Smooth muscle cell (in vitro differentiated cells): ENCODE results near the gene ELMO1. TPM values are rescaled to one million over a fixed set of nuclear protein-coding genes. Genes with fewer than 3 reads are reported as not detected.

Experiments
- DNase-seq: peaks from one replicate; lab custom pipeline; 2025; ENCODE audit not compliant: unreplicated experiment; lab: John Stamatoyannopoulos, UW
- H2AFZ ChIP-seq: fragments of 200-600 bp; sonication (generic); 2 replicates; pipeline ENCODE4 v1.6.0; 2016; ENCODE audit warnings: antibody characterized with exemption, low read depth, mild to moderate bottlenecking
- H3F3A ChIP-seq: fragments of 200-600 bp; sonication (generic); 2 replicates; pipeline ENCODE4 v1.6.0; 2017; ENCODE audit warnings: antibody characterized with exemption, low read depth
- H3K27ac ChIP-seq: fragments of 200-600 bp; sonication (generic); 2 replicates; pipeline ENCODE4 v1.5.1; 2016; ENCODE audit warnings: low read depth, mild to moderate bottlenecking
- H3K27me3 ChIP-seq: fragments of 200-600 bp; sonication (generic); 2 replicates; pipeline ENCODE4 v1.6.1; 2016; ENCODE audit warnings: low read depth, mild to moderate bottlenecking
- H3K36me3 ChIP-seq: fragments of 200-600 bp; sonication (generic); 2 replicates; pipeline ENCODE4 v1.5.1; 2016; ENCODE audit warnings: low read depth
- H3K4me1 ChIP-seq: fragments of 200-600 bp; sonication (generic); 2 replicates; pipeline ENCODE4 v1.5.1; 2016; ENCODE audit warnings: low read depth
- H3K4me2 ChIP-seq: fragments of 200-600 bp; sonication (generic); 2 replicates; pipeline ENCODE4 v1.6.0; 2016; ENCODE audit warnings: mild to moderate bottlenecking
- H3K4me3 ChIP-seq: fragments of 200-600 bp; sonication (generic); 2 replicates; pipeline ENCODE4 v1.5.1; 2016; ENCODE audit warnings: mild to moderate bottlenecking
- H3K79me2 ChIP-seq: fragments of 200-600 bp; sonication (generic); 2 replicates; pipeline ENCODE4 v1.6.0; 2016; ENCODE audit warnings: low read depth, mild to moderate bottlenecking
- H3K9ac ChIP-seq: fragments of 200-600 bp; sonication (generic); 2 replicates; pipeline ENCODE4 v1.6.0; 2016; ENCODE audit warnings: low read depth
- H3K9me3 ChIP-seq: fragments of 200-600 bp; sonication (generic); replicated peaks from 2 replicates; pipeline ENCODE4 v1.5.1; 2016; ENCODE audit warnings: low read depth
- H4K20me1 ChIP-seq: fragments of 200-600 bp; sonication (generic); 2 replicates; pipeline ENCODE4 v1.6.0; 2016; ENCODE audit warnings: low read depth
- WGBS: methylation state at CpG from one replicate; pipeline ENCODE4 v1.1.7; 2016; ENCODE audit warnings: low lambda C conversion rate; 5-methylcytosine and 5-hydroxymethylcytosine counted together
- polyA plus RNA-seq: library from polyadenylated mRNA; unstranded; fragments of >200 nt; fragmentation: Nextera tagmentation; extraction: Ambion mirVana; gene quantifications from 2 replicates; pipeline ENCODE4 v1.2.1, GENCODE V29; 2016
- total RNA-seq: library from RNA; depleted of rRNA; stranded (reverse); fragments of >200 nt; gene quantifications from 2 replicates; pipeline ENCODE4 v1.2.3, GENCODE V29; 2014
- TF ChIP-seq, protein P1 (sequence below): fragments of 200-600 bp; sonication (generic); IDR thresholded peaks from 2 replicates; pipeline ENCODE4 v1.5.1; 2017; ENCODE audit warnings: borderline replicate concordance, mild to moderate bottlenecking, antibody characterized with exemption; ENCODE audit not compliant: insufficient read depth, poor library complexity, severe bottlenecking

Gene ELMO1
- total and polyA plus RNA-seq, 2 experiments from 2014 or later, result 8.2 to 36.0 TPM

DNA sequence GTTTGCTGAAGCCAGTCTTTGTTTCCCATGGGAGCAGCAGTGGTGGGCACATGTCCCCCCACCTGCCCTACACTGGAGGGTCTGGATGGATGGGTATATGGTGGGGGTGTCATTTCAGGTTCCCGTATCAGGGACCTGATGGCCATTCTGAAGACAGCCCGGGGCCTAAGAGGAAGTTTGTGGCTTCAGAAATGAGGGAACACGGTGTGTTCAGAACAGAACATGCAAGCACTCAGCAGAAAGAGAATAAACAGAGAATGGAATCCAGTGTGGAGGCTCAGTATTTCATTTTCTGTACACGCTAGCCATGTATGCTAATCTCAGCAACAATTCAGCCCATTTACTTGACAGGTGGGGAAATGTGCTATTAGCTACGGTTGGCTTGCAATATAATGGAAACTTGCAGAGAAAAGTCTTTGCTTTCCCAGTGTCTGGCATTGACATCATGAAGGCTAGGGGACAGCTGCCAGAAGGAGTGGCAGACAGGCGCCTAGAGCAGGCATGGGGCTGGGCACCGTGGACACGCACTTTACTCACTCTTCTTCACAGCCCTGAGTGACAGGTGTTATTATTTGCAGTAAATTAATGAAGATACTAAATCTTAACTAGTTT lies 98.6 kb downstream of the ELMO1 start:
- no peak overlapping the region for H3K9ac ChIP-seq
- no peaks in the 10 kb centered on the region for H4K20me1 ChIP-seq

DNA sequence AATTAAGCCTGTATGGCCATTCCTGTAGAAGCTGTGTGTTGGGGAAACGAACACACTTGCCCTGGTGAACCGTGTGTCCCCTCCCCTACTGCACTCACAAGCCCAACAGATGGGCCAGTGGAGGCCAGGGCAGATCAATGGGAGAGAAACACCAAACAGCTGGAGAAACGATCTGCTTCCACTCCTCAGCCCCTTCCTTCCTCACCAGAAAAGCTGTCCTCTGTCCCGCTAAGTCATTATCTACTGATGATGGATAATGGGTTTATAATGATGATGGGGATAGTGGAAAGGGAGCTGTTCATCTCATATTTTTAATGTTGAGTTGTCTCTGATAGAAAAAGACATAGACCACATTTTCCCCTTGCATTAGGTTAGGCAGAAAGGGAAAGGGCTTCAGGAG lies 99.7 kb downstream of the ELMO1 start:
- H3K4me2 ChIP-seq, result no peak overlapping the region
- H3K27me3 ChIP-seq, result no peaks in the 10 kb centered on the region
- H3F3A ChIP-seq, result no peaks in the 10 kb centered on the region
- no peak for DNase-seq
- no peaks in the 10 kb centered on the region for H4K20me1 ChIP-seq
- TF ChIP-seq, protein P1, sequence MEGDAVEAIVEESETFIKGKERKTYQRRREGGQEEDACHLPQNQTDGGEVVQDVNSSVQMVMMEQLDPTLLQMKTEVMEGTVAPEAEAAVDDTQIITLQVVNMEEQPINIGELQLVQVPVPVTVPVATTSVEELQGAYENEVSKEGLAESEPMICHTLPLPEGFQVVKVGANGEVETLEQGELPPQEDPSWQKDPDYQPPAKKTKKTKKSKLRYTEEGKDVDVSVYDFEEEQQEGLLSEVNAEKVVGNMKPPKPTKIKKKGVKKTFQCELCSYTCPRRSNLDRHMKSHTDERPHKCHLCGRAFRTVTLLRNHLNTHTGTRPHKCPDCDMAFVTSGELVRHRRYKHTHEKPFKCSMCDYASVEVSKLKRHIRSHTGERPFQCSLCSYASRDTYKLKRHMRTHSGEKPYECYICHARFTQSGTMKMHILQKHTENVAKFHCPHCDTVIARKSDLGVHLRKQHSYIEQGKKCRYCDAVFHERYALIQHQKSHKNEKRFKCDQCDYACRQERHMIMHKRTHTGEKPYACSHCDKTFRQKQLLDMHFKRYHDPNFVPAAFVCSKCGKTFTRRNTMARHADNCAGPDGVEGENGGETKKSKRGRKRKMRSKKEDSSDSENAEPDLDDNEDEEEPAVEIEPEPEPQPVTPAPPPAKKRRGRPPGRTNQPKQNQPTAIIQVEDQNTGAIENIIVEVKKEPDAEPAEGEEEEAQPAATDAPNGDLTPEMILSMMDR, result no peak
- H3K4me3 ChIP-seq, result no peak overlapping the region
- H2AFZ ChIP-seq, result no peak overlapping the region
- no peaks in the 10 kb centered on the region for H3K36me3 ChIP-seq
- peaks cover 12% of the 10 kb centered on the region for H3K4me1 ChIP-seq
- no peak overlapping the region for H3K27ac ChIP-seq
- no peaks in the 10 kb centered on the region for H3K9me3 ChIP-seq
- no peaks in the 10 kb centered on the region for H3K79me2 ChIP-seq
- 60% methylated on average over 4 of the region's 4 CpGs for WGBS
- H3K9ac ChIP-seq, result no peak overlapping the region

More for the DNA sequence above, 98.6 kb downstream of the ELMO1 start:
- TF ChIP-seq, protein P1, result no peak
- Histone ChIP-seq H3K36me3 (no peaks in the 10 kb centered on the region), H3F3A (no peaks in the 10 kb centered on the region), H3K4me1 (peaks cover 9% of the 10 kb centered on the region), H3K27me3 (no peaks in the 10 kb centered on the region), H3K9me3 (no peaks in the 10 kb centered on the region), H3K4me2 (no peak overlapping the region), H3K27ac (no peak overlapping the region), H2AFZ (no peak overlapping the region), H3K79me2 (no peaks in the 10 kb centered on the region), H3K4me3 (no peak overlapping the region)
- 94% methylated on average over 8 of the region's 8 CpGs for WGBS
- DNase-seq, result no peak

DNA sequence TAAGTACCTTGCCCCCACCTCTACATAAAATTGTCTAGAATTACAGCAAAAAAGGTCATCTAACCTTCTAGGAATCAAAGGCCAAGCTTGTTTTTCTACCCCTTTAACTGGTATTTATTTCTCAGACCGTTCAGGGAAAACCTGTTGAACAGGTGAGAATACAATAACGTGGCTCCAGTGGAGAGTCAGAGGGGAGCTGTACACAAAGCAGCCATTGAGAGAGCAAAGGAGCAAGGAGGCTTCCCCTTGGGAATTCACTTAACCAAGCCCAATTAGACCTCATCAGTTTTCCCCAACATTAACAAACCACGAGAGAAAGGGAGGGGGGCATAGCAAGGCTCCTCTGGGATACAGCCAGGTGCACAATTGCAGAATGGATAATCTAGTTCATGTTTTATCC lies 101.9 kb downstream of the ELMO1 start:
- Histone ChIP-seq H3K4me1 (peaks cover 12% of the 10 kb centered on the region), H2AFZ (no peak overlapping the region), H3K4me3 (no peak overlapping the region), H3K9me3 (no peaks in the 10 kb centered on the region), H3K27ac (no peak overlapping the region), H4K20me1 (no peaks in the 10 kb centered on the region), H3K9ac (no peak overlapping the region), H3K27me3 (no peaks in the 10 kb centered on the region), H3K79me2 (no peaks in the 10 kb centered on the region), H3K4me2 (no peak overlapping the region), H3K36me3 (no peaks in the 10 kb centered on the region), H3F3A (no peaks in the 10 kb centered on the region)
- WGBS, result 65% methylated on average over 3 of the region's 3 CpGs
- TF ChIP-seq, protein P1, result no peak
- no peak for DNase-seq
